ENCODE data around the gene MPLKIP.
"Not testable (repeated sequence)": the region's sequence is repeated elsewhere in the genome, so short reads cannot be mapped to it uniquely, and the experiment has no call there.

MPLKIP gene

GRCh38 chr7:40122940-40123254, 11.5 kb downstream of the MPLKIP start:
- no peak for DNase-seq

GRCh38 chr7:40122100-40122939, 12.1 kb downstream of the MPLKIP start:
- DNase-seq = not testable (repeated sequence)

GRCh38 chr7:40120020-40120419, 14.4 kb downstream of the MPLKIP start:
- no peak for DNase-seq

- DNase-seq = not testable (repeated sequence)
These were observed 16.2 kb downstream of the MPLKIP start for GRCh38 chr7:40118201-40118600.

GRCh38 chr7:40117199-40117598, 17.2 kb downstream of the MPLKIP start:
- DNase-seq = not testable (repeated sequence)

- DNase-seq = no peak
These were observed 18.5 kb downstream of the MPLKIP start for GRCh38 chr7:40115936-40116335.

GRCh38 chr7:40105879-40106473, 28.4 kb downstream of the MPLKIP start:
- DNase-seq = no peak

- no peak for DNase-seq
These were observed 31.5 kb downstream of the MPLKIP start for GRCh38 chr7:40102897-40103296.

- DNase-seq = no peak
These were observed 33.2 kb downstream of the MPLKIP start for GRCh38 chr7:40101201-40101600.

GRCh38 chr7:40099837-40100236, 34.6 kb downstream of the MPLKIP start:
- no peak for DNase-seq

- DNase-seq = no peak
These were observed 35.6 kb downstream of the MPLKIP start for GRCh38 chr7:40098810-40099209.

- no peak for DNase-seq
These were observed 36.7 kb downstream of the MPLKIP start for GRCh38 chr7:40097728-40098127.

- no peak for DNase-seq
These were observed 38.6 kb downstream of the MPLKIP start for GRCh38 chr7:40095695-40096327.

- no peak for DNase-seq
These were observed 39.2 kb downstream of the MPLKIP start for GRCh38 chr7:40095230-40095629.

GRCh38 chr7:40093631-40094350, 40.6 kb downstream of the MPLKIP start:
- DNase-seq = no peak

GRCh38 chr7:40092182-40092581, 42.2 kb downstream of the MPLKIP start:
- no peak for DNase-seq

GRCh38 chr7:40077849-40078248, 56.6 kb downstream of the MPLKIP start:
- DNase-seq = no peak

All from activated CD4-positive, alpha-beta T cell treated with anti-CD3 and anti-CD28 coated beads, Interleukin-2, amount 50 U/mL, for 1 hour (primary cell).